Activated CD4-positive, CD25-positive, alpha-beta regulatory T cell treated with anti-CD3 and anti-CD28 coated beads, Interleukin-2, amount 50 U/mL, for 16 hours (primary cell): Measurements from ENCODE around the gene EPHA1.

Experiments used
- DNase-seq: peaks from one replicate; pipeline ENCODE4 v3.0.0-alpha.2; 2020; ENCODE audit warnings: low read depth, low spot score

Gene EPHA1

DNA sequence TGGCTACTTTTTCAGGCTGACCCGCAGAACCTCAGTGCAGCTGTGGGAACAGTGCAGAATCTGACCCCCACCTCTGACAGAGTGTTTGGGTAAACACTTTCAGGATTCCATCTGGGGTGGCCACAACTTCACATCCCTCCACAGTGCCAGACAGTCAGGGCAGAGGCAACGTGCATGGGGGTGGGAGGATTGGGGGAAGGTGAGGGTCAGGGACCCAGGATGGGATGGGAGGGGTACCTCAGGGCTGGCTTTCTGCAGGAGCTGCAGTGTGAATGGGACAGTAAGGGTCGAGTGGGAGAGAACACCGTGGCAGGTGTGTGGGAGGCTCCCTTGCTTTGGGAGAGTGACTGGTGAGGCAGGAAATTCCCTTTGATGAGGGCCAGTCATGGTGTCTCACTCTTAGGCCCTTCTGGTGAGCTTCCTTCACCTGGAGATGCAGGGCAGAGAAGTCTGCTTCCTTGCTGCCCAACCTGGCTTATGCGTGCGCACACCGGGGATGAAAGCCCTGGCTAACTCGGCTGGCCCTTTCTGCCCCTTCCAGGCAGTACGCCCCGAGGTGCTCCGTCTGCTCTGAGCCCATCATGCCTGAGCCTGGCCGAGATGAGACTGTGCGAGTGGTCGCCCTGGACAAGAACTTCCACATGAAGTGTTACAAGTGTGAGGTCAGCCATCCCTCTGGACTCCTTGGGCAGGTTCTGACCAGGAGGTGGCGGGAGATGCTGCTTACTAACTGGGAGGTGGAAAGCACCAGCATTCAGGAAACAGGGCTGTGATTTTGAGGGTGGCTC lies 19.1 kb downstream of the EPHA1 start:
- DNase-seq, result no peak

DNA sequence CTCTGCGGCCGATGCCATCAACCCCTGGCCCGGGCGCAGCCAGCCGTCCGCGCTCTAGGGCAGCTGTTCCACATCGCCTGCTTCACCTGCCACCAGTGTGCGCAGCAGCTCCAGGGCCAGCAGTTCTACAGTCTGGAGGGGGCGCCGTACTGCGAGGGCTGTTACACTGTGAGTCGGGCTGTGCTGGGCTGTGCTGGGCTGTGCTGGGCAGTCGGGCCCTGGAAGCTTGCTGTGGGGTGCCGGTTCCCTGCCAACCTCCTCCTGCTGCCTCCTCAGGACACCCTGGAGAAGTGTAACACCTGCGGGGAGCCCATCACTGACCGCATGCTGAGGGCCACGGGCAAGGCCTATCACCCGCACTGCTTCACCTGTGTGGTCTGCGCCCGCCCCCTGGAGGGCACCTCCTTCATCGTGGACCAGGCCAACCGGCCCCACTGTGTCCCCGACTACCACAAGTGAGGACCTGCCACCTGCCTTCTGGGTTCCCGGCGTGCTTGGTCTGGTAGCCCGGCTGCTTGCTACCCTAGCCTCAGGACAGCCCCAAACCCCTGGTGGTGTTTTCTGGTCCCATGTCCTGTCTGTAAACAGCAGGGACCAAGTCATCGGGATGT lies 20.1 kb downstream of the EPHA1 start:
- DNase-seq, result no peak

DNA sequence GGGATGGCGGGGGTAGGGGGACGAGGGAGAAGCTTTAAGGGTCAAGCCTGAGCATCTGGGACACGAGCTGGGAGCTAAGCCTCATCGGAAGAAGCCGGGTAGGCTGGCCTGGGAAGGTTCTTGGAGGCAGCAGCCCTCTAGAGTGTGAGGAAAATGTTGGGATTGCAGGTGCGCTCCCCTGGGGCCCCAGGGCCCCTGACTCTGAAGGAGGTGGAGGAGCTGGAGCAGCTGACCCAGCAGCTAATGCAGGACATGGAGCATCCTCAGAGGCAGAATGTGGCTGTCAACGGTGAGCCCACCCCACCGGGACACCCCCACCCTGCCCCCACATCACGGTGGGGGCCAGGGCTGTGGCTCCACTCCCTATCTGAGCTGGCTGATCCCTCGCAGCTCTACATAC lies 20.6 kb downstream of the EPHA1 start:
- DNase-seq, result no peak

DNA sequence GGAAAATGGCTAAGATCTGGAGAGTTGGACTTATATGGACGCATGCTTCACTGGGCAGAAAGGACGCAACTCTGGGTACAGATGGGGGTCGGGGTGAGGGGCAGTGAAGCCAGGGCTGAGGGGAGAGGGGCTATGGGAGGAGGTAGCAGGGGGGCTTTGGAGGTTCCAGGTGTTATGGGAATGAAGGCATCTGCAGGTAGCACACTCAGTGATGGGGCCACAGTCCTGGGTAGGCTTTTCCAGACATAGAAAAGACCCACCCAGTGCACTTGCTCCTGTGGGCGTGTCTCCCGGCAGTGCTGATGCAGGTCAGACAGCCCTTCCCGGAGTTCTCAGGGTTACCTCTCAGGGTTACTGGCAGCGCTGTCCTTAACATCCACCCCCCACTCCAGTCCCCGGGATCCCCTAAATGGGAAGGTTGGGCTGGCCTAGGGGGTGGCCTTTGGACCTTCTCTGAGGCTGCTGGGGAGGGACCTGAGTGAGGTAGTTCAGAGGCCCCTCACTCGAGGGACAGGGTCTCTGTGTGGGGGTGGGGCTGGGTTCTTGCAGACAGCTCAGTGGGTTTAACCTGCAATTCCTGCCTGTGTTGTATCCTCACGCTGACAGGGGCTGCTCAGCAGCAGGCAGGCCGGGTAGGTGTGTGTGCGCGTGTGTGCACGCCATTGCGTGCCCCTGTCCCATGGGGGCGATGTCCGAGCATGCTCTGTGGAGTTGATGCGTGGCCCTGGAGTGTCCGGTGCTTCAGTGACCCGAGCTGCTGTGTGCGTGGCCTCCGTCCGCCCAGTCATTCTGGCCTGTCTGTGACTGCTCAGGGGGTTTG lies 21.3 kb downstream of the EPHA1 start:
- DNase-seq, result no peak

DNA sequence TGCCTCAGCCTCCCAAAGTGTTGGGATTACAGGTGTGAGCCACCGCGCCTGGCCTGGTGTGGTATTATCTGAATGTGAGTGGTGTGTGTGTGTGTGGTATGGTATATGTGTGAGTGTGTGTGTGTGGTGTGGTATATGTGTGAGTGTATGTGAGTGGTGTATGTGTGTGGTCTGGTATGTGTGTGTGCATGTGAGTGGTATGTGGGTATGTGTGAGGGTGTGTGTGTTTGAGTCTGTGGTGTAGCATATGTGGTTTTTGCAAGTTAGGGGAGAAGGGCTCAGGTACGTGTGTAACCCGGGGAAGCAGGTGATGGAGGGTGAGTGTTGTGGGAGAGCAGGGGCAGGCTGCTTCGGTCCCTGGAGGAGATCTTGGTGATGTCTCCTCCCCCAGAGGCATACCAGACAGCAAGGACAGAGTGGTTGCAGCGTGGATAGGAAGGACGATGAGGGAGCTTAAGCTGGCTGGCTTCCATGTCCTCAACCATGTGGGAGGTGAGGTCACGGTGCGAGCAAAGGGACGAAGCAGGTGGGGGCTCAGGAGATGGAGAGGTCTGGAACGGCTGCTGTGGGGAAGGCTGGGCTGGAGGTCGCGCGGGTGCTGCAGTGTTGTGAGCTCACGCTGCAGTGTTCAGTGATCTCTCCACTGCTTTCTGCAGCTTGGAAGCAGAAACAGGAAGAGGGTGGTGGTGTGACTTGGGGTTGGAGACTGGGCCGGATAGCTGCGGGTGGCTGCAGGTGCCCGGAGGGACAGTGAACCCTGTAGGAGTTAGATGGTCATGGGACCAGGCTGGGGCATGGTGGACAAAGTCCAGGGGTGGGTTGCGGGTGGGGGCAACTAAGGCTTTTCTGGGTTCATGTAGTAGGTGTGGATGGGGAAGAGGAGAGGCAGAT lies 22.5 kb downstream of the EPHA1 start:
- DNase-seq, result no peak

DNA sequence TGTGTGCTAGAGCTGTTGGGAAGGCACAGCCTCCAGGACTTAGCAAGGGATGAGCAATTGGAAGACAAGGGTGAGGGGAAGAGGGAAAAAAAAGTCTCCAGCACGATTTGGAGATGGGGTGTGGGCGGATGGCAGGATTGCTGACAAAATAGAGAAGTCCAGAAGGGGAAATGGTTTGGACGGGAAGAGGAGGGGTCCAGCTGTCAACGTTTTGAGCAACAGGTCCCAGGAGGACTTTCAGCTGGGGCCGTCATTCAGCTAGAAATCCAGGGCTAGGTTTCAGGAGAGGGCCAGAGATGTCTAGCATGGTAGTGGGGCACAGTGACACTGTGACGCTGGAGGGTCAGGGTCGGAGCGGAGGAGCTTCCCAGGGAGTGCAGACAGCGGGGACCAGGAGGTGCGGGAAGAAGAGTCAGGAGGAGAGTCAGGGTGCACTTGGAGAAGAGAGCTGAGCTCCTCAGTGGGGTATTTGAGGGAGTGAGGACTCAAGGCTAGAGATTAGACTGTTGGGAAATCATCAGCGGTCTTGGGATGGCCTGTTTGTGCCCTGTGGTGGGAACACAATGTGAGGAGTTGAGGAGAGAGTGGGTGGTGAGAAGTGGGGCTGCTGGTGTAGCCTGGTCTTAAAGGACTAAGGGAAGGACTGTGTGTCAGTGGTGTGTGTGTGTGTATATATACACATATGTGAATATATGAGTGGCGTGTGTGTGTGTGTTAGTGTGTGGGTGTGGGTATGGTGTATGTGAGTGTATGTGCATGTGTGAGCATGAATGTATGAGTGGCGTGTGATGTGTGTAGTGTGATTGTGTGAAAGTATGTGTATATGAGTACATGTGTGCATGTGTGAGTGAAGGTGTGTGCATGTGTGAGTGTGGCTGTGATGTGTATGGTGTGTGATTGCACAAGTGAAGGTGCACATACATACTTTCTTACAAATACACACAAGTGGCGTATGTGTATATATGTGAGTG lies 23.7 kb downstream of the EPHA1 start:
- DNase-seq, result no peak

DNA sequence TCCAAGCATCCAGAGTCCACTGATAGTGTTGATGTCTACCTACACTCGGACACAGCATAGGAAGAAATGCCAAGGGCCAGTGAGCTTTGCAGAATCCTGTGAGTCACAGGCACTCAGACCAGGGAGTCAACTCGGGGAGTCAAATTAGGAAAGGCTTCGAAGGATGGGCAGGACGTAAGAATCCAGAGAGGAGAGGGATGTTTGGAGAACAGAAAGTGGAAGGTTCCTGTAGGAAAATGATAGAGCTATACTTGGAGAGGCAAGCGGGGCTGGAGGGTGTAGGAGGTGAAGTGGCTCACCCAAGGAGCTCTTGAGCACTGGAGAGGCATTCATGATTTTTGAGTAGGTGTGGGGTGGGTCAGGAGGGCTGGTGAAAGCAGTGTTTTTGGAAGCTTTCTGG lies 24.5 kb downstream of the EPHA1 start:
- DNase-seq, result no peak

DNA sequence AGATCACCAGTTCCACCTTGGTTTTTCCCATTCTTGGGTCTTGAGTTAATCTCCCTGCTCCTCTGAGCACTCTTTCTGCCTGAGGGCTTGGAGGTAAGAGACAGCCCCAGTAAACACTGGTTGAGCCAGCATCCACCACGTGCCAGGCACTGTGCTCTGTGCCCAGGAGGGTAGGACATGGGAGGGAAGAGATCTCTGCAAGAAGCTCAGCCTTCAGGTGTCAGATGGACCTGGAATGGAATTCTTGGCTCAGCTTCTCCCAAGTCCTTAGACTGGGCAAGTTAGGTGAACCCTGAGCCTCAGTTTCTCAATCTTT lies 25.1 kb downstream of the EPHA1 start:
- no peak for DNase-seq

DNA sequence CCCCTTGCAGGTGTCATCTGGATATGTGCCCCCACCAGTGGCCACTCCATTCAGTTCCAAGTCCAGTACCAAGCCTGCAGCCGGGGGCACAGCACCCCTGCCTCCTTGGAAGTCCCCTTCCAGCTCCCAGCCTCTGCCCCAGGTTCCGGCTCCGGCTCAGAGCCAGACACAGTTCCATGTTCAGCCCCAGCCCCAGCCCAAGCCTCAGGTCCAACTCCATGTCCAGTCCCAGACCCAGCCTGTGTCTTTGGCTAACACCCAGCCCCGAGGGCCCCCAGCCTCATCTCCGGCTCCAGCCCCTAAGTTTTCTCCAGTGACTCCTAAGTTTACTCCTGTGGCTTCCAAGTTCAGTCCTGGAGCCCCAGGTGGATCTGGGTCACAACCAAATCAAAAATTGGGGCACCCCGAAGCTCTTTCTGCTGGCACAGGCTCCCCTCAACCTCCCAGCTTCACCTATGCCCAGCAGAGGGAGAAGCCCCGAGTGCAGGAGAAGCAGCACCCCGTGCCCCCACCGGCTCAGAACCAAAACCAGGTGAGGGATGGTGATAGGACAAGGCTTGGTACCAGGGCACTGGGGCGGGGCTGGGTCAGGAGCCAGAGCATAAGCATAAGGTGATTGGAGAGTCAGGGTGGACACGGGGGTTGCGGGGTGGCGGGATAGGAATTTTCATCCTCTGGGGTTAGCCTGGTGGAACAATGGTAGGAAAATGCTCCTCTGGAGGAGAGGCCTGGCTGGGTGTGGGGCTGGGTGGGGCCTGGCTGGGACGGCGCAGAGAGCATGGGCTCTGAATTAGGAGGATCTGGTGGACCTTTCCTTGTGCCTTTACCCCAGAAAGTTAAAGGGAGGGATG lies 25.6 kb downstream of the EPHA1 start:
- DNase-seq, result no peak

DNA sequence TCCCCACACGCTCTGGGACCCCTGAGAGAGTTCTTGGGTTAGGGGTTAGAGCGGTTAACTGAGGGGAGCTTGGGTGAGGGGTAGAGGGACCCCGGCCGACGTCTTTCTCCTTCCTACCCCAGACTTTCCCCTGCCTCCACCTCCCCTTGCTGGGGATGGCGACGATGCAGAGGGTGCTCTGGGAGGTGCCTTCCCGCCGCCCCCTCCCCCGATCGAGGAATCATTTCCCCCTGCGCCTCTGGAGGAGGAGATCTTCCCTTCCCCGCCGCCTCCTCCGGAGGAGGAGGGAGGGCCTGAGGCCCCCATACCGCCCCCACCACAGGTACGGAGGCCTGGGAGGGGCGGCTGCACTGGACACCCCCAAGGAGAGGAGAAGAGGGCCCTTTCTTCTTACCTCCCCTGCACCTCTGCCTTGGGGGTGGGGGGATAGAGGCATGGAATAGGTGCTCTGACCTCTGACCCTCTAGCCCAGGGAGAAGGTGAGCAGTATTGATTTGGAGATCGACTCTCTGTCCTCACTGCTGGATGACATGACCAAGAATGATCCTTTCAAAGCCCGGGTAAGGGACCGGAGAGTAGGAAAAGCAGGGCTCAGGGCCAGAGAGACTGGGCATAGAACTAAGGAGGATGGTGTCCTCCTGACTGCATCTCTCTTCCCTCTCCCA lies 26.4 kb downstream of the EPHA1 start:
- no peak for DNase-seq

DNA sequence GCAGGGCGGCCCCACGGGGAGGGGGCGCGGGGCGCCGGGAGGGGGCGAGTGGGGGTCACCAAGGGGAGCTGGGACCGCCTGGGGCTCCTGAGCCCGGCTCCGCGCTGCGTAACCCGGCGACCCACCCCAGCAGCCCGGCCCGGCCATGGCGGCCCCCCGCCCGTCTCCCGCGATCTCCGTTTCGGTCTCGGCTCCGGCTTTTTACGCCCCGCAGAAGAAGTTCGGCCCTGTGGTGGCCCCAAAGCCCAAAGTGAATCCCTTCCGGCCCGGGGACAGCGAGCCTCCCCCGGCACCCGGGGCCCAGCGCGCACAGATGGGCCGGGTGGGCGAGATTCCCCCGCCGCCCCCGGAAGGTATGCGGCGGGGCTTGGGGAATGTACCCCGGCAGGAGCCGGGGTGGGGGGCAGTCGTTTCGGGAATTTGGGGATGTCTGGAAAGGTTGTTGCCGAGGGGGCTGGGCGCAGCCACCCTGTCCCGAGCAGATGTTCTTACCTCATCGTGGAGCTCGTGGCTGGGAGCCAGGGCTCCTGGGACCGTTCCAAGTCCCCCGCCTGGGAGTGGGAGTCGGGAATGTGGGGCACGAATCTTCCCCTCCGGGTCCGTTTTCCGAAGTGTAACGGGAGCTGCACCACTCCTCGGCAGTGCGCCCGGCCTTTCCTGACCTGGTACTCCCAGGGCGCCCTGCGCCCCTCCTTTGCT lies 27.1 kb downstream of the EPHA1 start:
- no peak for DNase-seq

DNA sequence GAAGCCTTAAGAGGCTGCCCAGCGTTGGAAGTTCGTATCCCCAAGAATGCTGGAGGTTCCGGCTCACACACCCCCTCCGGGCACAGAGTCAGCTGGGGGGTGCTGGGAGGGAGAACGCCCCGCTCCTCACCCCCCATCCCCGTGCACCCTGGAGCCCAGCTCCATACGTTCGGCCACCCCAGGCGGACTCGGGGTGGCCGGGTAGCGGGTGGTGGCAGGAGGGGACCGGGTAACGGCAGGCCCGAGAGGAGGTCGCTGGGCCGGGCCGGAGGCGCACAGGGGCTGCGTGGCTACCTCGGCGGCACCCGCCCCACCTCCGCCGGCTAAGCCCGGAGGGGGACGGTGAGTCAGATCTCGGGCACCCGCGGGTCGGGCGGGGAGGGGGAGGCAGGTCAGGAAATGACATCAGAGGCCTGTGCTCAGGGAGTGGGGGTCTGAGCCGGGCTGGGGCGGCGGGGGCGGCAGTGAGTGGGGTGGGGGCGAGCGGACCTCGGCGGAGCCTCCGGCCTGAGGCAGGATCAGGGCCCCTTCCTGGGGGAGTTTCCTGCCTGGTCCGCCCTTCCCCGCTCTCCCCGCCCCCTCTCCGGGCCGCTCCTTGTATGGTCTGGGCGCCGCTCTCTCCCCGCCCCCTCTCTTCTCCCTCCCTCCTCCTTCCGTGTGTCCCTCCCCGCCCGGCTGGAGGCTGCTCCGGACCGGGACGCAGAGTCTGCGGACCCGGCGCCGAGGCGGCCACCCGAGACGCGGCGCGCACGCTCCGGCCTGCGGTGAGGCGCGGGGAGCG lies 27.8 kb downstream of the EPHA1 start, which contains the start of gene ZYX:
Gene ZYX, plus strand, starts transcription at position 700 of the 781 bp plus-strand sequence. CDS start 227 bp downstream, outside the sequence.
- DNase-seq, result peak; percentile 70

DNA sequence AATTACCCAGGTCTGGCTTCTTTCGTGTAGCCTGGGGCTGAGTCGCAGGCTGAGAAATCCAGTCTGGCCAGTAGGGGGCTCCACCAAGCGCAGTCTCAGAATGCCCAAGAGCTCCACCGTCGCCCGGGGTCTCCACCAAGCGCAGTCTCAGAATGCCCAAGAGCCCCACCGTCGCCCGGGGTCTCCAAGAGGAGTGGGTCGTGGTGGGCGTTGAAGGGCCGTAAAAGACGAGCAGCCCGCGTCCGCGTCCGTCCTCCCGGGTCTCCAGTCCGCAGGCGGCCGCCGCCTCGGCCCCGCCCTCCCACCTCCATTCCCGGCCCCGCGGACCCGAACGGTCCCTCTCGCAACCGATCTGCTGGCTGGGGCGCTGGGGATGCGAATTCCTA lies 28.4 kb downstream of the EPHA1 start:
- DNase-seq, result peak; percentile 69

DNA sequence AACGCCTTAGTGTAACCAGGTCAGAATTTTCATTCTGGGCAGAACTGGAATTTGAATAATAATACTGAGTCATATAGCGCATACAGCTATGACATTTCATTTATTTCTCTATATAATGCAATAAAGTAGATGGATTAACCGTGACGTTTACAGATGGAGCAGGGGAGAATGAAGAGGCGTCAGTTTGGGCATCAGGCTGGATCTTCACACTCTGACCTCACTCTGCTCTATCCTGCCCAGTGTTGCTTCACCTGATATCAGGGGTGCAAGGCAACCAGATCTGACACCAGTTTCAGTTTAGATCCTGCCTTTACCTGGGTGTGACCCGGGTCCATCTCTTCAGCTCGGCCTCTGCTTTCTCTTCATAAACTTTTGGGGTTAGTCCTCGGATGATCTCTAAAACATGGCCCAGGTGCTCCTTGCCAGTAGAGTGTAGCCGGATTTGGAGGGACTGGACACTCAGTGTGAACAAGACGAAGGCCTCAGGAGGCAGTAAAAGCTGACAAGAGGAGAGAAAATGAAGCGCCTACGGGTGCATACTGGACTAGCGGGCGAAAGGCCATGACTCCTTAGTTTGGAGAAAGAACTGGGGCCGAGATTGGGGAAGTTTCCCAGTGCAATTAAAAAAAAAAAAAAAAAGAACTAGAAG lies 28.9 kb downstream of the EPHA1 start:
- no peak for DNase-seq

DNA sequence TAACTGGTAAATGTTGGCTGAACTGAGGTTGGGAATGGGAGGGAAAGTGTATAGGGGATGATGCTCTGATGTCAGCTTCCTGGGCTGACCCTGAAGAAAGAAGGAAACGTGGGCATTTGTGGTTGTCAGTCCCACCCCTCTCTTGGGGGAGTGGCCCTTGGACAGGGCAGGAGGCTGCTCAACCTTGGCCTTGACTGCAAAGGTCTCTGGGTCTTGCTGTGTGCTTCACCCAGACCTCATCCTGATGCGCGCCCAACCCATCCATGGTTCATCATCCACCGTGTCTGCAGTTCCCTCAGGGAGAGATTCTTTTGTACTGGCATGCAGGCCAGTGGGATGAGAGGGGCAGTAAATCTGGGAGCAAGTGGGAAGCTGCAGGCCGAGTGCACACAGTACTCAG lies 32.3 kb downstream of the EPHA1 start:
- DNase-seq, result no peak

DNA sequence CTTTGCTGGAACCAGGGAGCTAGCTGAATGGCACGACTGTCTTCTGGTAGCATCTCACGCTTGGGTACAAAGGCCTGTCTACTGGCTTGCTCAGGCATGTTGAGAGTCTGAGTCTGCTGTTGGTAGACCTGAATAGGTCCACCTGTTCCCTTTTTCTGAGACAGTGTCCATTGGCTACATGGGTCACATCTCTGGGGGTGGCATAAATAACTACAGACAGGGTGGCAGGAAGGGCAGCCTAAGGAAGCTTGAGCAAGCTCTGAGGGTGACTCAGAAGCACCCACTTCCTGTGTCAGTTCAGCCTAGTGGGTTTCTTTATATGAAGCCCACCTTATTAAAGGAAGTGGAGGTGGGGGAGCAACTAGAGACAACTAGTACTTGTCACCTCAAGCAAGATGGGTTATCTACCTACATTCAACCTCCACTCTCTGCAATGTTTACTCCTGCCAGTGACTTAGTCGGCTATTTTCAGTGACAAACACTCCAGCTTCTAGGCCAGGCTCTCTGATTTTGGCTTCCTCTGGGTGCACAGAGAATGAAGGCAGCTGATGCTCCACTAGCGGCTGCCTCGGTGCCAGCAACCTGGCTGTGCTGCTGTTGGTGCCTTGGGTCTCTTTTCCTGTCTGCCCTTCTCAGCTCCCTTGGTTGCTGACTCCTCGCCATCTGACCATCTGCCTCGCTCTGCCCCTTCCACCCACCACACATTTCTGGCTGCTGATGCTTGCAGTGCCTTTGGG lies 33.2 kb downstream of the EPHA1 start:
- no peak for DNase-seq
